ENCODE measurements around the gene HOXB3.

The HOXB3 gene

DNA sequence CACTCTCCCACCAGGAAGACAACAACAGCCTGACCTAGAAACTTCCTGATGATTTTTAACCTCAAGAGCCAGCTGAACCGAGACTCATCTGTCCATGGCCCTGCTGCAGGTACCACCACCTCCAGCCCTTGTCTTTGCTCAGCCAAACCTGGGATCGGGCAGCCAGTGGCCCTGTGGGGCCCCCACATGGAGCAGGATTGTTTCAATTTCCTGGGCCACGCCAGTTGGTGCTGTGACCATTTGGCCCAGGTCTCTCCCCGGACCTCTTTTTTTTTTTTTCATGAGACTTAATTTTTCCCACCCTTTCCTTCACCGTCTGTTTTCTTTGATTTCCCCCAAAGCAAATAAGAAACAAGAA lies 36.9 kb downstream of the HOXB3 start:
- no peak for DNase-seq

GRCh38 chr17:48552466-48553189 lies 37.4 kb downstream of the HOXB3 start:
- no peak for DNase-seq

DNA sequence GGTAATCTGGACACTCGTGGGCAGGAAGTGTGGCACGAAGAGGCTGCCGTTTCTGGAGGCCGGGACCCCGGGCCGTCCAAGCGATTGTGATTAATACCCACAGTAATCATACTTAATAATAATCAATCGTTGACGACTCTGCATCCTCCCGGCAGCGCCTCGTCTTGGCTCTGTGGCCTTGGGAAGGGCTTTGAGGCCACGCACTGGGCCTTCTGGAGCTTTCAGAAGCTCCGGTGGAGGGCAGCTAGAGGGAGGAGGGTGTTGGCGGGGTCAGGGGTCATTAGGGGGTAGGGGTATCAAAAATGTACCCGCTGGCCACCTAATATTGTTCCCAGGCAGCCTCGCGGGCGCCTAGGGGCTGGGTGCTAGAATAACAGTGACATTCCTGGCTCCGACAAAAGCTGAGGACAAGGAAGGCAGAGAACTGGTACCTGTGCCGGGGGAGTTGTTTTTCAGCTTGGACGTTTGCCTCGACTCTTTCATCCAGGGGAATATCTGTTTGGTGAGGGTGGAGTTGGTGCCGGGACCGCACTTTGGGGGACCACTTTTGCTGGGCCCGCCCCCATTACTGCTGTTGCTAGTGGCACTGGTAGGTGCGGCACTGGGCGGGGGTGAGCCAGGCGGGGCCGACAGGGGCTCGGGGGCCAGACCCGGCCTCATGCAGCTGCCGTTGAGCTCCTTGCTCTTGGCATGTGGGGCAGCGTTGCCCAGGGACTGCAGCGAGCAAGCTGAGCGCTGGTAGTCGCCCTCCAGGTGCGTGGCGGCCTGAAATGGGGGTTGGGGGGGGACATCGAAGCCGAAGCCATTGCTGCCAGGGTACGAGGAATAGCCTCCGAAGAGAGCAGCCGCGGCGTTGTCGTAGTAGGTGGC lies 38.2 kb downstream of the HOXB3 start:
- DNase-seq, result no peak

DNA sequence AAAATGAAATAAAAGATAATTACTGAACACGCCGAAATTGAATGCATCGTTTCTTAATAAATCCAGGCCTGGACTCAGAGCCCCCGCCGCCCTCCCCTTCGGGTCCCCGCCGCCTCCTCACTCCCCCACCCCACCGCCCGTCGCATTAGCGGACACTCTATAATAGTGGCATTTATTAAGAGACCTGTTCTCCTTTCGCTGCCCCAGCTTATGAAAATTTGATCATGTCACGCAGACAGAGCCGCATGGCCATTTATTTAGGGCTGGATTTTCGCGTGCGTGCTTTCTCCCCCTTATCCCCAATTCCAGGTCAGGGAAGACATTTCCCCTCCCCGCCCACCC lies 38.9 kb downstream of the HOXB3 start:
- DNase-seq, result no peak

GRCh38 chr17:48550502-48551213 lies 39.4 kb downstream of the HOXB3 start:
- DNase-seq, result no peak

DNA sequence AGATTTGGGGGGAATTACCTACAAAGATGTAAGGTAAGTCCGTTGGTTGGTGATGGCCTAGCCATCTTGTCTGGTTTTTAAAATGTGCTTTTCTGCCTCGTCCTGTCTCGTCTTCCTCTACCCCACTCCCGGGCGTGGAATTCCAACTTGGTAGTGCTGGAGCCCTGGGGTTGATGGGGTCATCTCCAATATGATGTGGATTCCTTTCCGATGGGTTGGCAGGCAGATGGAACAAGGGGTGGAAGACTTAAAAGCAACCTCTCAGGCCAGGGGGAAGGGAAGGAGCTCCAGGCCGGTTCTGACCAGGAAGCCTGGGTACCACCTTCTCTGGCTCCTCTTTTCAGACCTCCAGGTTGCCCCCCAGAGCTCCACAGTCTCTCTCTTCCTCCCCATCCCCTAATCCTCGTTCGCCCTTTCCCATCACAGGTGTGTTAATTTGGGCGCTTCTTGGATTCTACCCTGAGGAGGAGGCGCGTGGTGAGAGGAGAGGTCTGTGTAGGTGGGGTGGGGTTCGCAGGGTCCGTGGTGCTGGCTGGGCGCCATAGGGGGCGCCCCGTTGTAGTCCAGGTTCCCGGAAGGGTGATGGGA lies 40.0 kb downstream of the HOXB3 start:
- no peak for DNase-seq

DNA sequence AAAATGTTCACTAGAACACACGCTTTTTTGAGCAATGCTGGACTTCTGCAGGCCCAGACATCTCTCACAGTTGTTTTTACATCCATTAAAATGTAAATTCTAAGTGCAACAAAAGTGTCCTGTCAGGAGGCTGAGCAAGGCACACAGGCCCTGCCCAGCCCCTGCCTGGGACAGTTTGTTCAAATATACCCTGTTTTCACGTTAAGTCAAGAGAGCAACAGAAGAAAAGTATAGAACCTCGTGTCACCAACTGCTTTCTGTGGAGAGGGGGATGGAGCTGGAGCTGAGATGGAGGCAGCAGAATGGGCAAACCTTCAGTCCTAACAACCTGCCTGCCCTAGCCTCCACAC lies 40.8 kb downstream of the HOXB3 start:
- no peak for DNase-seq

DNA sequence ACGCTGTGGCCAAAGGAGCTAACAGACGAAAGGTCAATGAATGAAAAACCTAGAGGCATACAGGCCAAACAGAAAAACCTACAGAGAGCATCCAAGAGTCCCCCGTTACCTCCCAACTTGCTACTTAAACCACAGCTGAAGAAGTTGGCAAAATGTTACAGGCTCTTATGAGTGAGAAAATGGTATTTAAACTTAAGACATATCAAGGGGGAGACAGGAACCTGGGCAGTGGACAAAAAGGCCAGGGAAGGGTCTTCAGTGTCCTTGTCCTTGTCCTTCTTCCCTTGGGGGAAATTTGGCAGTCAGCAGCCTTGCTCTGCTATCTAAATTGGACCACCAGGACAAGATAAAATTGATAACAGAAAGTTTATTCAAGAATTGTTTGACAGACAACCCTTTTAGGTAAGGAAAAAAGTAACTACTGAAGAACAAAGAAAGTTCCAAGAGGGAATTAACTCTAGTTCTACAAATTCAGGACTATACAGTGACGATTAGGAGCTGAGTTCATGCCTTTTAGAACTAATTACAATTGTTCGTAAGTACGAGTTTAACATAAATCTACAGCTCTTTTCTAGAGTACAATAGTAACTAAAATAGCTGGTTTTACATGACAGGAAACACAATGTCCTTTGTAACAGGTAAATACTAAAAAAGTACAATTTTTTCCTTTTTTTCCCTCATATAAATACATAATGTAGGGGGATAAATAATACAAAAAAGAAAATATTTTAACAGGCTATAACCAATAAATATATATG lies 41.3 kb downstream of the HOXB3 start:
- DNase-seq, result no peak

DNA sequence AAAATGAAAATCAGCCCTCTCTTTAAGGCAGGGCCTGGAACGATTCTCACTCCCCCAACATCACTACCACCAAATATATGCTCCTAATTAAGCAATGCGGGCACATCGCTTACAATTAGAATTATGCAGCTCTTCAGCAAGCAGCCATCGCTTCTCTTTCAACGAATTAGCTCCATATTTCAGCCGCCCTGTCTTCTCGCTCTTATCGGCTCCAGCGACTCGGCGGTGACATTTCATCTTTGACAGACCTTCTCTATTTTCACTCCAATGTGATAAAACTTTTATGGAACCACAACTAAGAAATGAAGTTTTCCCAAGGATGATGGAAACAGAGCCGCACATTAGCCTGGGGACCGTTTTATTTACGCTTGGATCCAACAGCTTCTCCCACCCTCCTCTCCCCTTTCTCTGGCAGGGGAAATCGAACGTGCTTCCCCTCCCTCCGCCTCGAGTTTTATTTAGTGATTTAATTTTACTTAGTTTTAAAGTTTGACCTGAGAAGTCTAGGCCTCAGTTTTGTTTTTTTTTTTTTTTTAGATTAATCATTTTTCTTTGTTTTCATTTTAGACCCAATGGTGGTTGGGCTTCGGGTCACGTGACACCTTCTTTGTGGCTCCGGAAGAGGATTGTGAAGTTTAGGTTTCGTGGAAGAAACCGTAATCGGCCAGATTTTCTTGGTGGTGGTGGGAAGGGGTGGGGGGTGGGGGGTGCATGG lies 42.1 kb downstream of the HOXB3 start:
- DNase-seq, result no peak

DNA sequence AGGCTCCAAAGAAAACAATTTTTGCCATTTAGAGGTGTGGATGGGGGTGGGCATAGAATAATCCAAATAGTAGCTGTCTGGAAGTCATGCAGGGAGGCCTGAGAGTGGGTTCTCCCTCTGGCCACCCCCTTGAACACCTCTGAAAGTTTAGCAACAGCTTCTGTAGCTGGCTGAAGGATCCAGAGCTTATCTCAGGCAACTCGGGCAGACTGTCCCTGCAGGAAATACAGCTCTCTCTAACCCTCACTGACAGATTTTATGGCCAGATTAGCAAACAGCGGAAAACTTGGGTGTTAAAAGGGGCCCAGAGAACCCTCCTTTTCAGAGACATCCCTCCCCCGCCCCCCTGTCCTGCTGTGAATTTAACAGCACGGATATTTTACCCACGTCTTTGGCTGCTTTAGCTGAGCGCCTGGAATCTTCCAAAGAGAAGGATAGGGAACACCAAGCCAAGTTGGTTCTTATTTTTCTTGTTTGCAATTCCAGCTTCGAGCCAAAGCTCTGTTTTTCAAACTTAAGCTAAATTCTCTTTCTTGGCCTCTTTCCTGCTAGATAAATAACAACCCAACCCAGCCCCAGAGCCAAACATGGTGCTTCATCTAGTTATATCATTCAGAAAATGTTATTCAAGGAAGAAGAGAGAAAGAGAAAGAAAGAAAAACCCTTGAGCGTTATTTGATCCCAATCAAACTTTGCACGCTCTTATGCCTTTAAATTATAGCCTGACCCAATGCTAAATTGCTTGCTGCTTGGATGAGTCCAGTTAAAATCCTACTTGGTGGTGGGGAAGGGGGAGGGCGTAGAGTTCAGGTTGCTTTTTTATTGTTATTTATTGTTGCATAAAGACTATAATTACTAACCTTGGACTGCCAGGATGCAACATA lies 42.9 kb downstream of the HOXB3 start:
- no peak for DNase-seq

GRCh38 chr17:48546137-48546923 lies 43.7 kb downstream of the HOXB3 start:
- DNase-seq, result no peak

DNA sequence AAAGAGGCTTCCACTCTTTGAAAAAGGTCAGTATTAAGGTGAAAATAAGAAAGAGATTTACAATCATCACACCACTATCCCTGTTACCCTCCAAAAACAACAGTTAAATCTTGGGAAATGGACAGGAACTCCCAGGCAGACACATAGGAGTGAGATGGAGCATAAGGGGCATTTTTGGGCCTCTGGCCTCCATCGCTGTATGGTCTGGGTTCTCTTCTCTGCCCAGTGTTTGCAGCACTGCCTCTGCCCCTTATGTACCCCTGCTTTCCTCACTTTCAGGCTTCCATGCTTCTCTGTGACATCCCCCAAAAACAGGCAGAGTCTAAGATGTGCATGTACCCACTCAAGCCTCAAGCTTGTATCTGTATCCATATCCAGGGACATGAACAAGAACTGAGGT lies 44.5 kb downstream of the HOXB3 start:
- no peak for DNase-seq

GRCh38 chr17:48545022-48545375 lies 45.0 kb downstream of the HOXB3 start, which contains the start of gene HOXB2:
Gene HOXB2, minus strand, starts transcription at chr17:48545109. Its CDS starts 198 bp downstream, at chr17:48544911.
- DNase-seq, result no peak

- DNase-seq, result peak; percentile 72
Observed at GRCh38 chr17:48544349-48545021, 45.6 kb downstream of the HOXB3 start.

- no peak for DNase-seq
Observed at GRCh38 chr17:48543854-48544348, 46.1 kb downstream of the HOXB3 start.

- peak; percentile 26 for DNase-seq
Observed at GRCh38 chr17:48543107-48543853, 46.8 kb downstream of the HOXB3 start.

DNA sequence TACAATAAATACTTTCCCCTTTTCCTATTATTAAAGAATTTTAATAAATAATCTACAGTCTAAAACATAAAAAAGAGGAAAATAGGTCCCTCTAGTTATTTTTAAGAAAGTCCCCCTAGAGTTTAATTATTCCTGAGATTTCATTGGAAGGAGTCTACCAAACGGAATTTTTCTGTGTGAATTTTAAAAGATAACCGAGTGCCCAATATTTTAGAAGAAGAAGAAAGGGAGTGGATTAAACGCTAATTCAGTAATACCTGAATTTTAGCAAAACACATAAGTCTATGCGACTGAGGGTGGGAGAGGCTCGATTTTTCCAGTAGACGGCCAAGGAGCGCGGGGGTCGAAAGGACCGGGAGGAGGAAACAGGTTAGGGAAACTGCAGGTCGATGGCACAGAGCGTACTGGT lies 47.3 kb downstream of the HOXB3 start:
- no peak for DNase-seq

- no peak for DNase-seq
Observed at GRCh38 chr17:48542114-48542656, 47.9 kb downstream of the HOXB3 start.
